Measurements from ENCODE around the gene MAPKBP1.
A peak's percentile ranks its signal among the peaks of the same experiment; 100 is the strongest.
"Not testable (repeated sequence)": the region's sequence is repeated elsewhere in the genome, so short reads cannot be mapped to it uniquely, and the experiment has no call there.

MAPKBP1 gene

DNA sequence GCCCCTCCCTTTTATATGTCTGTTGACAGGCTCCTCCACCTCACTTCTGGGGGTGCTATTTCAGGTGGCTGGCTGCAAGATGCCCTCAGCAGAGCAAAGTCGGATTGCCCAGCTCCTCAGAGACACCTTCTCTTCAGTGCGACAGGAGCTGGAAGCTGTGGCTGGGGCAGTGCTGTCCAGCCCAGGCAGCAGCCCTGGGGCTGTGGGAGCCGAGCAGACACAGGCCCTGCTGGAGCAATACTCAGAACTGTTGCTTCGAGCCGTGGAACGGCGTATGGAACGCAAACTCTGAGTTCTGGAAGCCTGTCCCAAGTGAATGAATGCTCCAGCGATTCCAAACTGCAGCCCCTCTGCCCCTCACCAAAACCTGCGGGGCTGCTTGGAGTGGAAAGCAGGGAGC is 50.9 kb downstream of the MAPKBP1 start:
- DNase-seq (ENCODE audit: low spot score): no peak
- FAIRE-seq: no peak

DNA sequence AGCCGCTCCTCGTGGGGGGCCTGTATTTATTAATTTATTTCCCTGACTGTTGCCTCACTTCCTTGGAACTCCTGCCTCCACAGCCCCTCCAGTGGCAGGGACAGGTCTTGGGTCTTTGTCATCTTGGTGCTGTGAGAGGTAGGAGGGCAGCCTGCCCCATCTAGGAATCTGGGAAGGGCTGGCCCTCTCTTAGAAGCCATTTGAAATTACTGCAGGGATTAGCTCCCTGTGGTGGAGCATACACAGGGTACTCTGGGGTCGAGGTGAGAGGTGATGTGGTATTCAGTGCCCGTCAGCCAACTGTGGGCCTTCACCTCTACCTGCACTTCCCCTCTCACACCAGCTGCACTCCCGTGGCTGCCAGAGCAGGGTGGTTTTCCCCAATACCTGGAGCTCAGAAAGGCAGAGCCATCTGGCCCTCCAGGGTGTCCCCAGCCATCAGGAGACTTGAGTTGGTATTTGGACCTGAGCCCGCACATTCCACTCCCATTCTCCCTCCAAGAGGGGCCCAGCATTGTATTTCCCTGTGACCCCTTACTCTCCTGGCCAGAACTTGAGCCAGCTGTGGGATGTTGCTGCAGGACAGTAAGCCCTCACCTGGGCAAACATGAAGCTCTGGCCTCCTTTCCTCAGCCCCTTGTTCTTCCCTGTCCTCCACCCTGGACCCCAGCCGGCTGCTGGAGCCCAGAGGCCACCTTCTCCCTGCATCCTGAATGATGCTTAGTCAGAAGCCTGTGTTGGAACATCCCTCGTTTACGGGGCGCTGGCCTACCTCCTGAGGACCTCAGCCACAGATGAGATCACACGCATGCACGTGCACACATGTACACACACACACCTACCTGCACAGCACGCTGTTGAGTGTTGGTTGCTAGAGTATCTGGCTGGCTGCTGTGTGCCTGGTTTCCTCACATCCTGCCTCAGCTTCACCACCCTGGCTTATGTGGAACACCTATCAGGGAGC is 51.6 kb downstream of the MAPKBP1 start:
- no peak for FAIRE-seq
- DNase-seq (ENCODE audit: low spot score): no peak

DNA sequence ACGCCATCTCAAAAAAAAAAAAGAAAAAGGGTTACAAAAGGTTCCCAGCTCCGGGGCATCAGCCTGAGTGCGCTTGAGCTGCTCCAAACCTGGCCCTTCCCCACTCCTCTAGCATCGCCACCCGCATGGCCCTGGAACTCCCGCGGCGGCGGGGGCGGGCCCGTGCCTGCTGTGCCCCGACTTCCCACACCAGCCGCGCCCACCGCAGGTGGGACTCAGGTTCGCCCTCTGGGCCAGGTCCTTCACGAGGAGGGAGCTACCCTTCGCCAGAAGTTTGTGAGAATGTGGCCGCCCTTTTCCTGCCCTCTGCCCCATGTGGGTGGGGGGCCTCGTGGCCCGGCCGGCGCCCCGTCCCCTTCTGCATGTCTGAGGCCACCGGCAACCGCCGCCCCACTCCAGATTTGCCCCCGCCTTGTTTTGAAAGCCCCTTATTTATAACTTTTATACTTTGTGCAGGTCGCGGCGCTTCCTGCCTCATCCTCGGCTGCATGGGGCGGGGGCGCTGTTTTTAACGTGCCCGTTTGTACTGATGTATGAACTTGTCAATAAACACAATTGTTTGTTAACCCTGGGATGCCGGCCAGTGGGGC is 53.1 kb downstream of the MAPKBP1 start:
- FAIRE-seq (no peak), DNase-seq (ENCODE audit: low spot score) (no peak)

DNA sequence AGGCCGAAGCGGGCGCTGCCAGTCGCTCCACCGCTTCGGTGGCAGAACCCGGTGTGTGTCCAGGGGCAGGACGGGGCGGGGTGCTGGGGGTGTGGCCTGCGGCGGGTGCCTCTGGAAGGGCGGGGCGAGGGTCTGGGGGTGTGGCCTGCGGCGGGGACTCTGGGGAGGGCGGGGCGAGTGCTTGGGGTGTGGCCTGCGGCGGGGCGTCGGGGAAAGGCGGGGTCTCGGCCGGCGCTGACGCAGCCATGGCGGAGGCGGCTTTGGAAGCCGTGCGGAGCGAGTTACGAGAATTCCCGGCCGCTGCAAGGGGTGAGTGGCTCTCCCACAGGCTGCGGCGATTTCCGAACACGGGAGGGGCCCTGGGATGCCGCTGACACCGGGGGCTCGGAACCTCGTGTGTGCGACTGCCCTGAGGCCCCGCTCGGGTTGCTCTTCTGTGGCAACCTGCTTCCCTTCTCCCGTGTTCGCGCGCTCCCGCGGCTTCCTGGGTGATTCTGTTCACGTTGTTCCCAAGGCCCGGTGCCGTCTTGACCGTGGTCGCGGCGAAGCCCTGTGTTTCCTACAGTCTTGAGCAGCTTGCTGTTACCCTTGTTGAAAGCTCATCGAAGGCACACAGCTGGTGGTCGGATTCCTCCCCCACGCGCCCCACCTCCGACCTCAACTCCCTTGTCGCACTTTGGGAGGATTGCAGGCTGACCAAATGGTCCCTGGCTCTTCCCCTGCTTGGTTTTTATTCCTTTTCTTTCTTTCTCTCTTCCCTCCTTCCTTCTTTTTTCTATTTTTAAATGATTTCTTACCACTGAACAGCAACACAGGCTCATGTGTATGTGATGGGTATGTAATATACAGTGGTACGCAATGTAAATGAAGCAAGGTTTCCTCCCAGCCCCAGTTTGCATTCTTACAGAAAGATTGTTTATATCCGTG is 53.9 kb downstream of the MAPKBP1 start, which contains the start of gene JMJD7:
JMJD7 (plus strand) TSS at position 213 of the 927 bp plus-strand sequence; CDS start at position 246, 33 bp downstream.
- DNase-seq (ENCODE audit: low spot score) (peak; percentile 99), FAIRE-seq (peak; percentile 75)

DNA sequence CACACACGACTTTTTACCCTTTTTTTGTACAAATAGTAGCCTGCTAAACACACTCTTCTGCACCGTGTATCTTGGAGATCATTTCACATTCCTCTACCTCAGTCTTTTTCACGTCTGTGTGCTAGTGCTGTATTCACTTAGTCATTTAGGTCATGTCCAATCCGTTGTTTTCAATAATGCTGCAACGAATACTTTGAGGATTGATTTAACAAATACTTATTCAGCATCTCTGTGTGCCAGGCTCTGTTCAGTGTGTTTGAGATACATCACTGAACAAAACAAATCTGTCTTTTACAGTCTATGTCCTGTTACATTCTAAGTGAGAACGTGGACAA is 54.5 kb downstream of the MAPKBP1 start:
- DNase-seq (ENCODE audit: low spot score) (no peak), FAIRE-seq (no peak)

DNA sequence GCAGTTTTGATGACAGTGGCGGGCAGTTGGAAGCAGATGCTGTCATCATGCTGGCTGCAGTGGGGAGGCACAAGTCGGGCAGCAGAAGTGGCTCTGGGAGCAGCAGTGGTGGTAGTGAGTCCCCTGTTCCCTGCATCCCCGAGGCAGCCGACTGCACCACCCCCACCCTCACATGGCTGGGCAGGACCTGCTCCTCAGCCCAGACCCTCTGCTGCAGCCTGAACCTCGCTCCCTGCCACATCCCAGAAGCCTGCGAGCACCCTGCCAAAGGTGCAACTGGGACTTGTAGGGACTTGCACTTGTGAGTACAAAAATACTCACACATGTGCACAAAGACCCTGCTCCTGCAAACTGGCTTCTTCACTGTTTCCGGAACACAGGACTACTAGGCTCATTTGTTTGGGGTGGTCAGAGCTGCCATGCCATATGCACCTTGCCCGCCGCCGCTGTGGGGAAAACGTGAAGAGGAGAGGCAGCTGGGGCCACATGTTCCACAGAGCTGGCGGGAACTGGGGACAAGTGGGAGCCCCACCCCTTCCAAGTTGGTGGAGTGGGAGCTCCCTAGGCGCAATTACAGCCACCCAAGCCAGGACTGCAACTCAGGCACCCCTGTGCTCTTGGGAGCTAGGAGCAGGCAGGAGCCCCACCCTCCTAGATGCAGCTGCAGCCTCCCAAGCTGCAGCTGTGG is 55.8 kb downstream of the MAPKBP1 start:
- no peak for FAIRE-seq
- no peak for DNase-seq (ENCODE audit: low spot score)

DNA sequence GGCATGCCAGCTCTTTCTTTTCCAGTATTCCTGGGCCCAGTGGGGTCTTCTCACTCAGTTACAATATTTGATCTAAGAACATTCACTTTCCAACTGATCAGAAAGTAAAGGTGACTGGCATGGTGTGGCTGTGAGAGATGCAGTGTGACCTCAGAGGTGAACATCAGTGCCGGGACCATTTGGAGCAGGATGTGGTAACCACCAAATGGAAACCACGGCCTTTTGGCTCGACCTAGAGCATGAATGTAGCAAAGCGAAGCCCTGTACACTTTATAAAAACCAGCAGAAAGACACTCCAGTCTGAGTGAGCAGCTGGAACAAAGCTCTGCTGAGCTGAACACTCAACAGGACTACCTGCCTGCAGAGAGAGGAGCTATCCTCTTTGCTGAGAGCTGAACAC is 57.0 kb downstream of the MAPKBP1 start:
- not testable (repeated sequence) for DNase-seq (ENCODE audit: low spot score); FAIRE-seq

DNA sequence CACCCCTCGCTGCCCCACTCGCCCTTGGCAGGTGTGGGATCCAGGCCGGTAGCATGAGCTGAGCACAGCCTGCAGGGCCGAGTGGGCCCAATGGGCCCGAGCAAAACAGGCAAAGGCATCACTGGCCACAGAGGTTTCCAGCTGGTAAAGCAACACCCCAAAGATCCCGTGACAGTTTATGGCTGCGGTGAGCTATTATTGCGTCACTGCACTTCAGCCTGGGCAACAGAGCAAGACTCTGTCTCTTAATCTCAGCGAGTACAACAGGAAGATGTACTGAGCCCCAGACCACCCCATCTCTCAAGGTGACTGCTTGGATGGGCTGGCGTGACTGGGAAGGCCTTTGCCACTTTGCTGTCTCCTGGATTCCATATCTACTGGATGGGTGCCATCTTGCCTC is 57.9 kb downstream of the MAPKBP1 start:
- no peak for FAIRE-seq
- DNase-seq (ENCODE audit: low spot score): no peak

DNA sequence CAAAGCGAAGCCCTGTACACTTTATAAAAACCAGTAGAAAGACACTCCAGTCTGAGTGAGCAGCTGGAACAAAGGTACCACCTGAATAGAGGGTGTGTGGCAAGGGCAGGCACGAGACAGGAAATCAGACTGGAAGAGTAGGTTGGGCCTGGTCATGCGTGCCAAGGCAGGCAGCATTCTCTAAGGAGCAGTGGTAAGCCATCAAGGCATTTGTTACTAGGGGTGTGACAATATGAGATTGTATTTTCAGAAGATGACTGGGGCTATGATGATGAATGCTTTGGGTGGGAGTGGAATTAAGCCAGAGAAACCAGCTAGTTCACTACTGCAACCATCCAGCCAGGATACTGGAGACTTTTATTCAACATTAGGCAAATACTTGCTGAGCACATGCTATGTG is 58.6 kb downstream of the MAPKBP1 start:
- DNase-seq (ENCODE audit: low spot score) (no peak), FAIRE-seq (no peak)

DNA sequence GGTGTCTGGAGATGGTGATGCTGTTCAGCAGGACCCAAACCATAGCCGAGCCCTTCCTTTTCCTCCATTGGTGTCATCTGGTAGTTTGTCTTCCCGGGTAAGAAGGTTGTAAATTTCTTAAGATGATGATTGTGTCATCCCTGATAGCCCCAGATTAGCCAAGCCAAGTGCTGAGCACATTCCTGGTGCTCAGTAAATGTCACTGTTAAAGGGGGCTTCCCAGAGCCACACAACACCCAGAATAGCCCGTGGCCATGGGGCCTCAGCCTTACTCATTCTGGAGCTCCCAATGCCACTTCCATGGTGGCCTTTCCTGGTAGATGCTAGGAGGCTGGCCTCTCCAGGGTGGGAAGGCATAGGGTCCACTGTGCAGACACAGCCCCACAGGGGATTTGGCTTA is 59.8 kb downstream of the MAPKBP1 start:
- FAIRE-seq (no peak), DNase-seq (ENCODE audit: low spot score) (no peak)

DNA sequence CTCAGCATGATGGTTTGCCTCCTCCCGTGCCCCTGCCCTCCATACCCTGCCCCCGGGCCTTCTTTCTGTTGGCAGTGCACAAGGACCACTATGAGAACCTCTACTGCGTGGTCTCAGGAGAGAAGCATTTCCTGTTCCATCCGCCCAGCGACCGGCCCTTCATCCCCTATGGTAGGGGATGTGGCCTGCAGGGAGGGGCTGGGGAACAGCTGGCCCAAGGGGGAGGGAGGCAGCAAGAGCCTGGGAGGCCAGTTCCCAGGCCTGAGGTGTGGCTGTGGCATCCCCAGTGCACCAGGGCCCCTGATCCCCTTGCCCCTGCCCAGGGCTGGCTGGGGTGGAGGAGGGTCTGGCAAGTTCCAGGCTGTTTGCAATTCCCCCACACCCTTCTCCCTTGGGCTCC is 61.8 kb downstream of the MAPKBP1 start:
- FAIRE-seq: no peak
- no peak for DNase-seq (ENCODE audit: low spot score)

DNA sequence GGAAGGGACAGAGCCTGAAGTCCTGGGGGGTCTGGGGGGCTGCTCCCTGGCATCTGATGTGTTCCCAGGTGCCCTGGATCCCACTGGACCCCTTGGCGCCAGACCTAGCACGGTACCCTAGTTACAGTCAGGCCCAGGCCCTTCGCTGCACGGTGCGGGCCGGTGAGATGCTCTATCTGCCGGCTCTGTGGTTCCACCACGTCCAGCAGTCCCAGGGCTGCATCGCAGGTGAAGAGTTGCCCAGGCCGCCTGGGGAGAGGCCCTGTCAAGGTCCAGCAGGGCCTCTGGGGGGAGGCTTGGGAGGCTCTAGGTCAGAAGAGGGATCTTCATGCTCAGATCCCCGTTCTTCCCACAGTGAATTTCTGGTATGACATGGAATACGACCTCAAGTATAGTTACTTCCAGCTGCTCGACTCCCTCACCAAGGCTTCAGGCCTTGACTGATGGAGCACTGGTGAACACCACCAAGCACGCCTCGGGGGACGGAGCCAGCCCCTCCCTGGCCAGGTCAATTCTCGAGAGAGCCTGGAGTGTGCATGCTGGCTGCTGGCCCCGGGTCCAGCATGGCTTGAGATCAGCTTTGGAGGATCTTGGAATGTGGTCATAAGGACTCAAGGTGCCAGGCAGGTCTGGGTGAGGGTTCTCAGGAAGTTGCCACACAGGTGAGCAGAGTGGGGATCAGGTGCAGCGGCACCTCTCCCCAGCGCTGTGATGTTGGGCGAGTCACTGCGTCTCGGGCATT is 62.6 kb downstream of the MAPKBP1 start:
- DNase-seq (ENCODE audit: low spot score): no peak
- FAIRE-seq: no peak

DNA sequence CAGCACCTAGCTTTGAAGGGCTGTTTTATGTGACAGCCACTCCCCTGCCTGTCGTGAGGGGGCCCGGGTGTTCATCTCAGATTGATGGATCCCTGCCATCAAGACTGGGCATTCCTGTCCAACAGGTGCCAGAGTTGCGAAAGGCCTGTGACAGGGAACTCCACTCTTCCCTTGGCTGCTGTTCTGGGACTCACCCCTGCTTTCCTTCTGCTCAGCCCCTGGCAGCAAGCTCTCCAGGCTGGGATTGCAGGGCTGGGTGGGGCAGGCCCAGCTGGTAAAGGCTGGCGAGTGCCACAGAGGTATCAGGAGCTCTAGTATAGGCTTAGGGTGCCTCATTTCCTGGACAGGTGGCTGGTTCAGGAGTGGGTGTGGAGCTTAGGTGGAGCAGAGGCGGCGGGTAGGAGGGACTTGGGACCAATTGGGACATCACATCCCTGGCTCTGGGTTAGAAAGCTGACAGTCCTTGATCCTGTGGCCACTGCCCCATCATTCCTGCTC is 64.2 kb downstream of the MAPKBP1 start, which contains the start of gene PLA2G4B:
PLA2G4B (plus strand) TSS at position 448 of the 498 bp plus-strand sequence. CDS start 67 bp downstream, outside the sequence.
- FAIRE-seq (no peak), DNase-seq (ENCODE audit: low spot score) (no peak)

DNA sequence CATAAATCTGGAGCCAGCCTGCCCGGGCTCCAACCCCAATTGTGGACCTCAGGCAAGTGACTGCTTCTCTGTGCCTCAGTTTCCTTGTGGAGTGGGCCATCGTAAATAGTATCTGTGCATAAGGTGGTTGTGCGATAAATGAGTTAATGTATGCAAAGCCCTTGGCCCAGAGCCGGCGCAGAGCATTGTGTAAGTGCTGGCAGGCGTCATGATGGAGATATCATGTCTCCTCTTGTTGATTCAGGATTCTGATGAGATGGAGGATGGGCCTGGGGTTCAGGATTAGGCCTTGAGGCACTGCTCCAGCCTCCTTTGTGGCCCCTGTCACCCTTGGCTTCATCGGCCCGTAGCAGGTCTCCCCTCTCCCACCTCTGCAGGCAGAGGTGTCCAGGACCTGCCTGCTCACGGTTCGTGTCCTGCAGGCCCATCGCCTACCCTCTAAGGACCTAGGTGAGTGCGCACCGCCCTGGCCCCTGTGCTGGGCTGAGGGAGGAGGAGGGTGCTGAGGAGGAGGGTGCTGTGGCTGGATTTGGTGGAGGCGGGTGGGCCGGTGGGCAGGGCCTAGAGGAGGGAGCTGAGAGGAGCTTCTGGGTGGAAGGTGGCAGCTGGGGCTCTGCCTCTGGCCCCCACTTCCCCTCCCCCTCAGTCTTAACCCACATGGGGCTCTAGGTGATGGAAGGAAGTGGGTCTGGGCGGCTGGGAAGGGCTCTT is 65.7 kb downstream of the MAPKBP1 start:
- DNase-seq (ENCODE audit: low spot score) (no peak), FAIRE-seq (no peak)

DNA sequence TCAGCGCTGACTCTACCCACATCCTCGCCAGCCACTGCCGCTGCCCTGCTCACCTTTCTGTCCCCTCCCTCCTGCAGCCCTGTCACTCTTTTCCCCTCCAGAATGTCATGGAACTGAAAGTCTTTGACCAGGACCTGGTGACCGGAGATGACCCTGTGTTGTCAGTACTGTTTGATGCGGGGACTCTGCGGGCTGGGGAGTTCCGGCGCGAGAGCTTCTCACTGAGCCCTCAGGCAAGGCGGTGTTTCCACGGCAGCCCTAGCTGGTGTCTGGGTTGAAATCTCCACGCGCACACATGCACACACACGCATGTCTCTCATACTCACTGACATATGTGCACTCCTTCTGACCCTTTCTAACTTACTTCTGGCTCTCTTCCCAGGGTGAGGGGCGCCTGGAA is 66.4 kb downstream of the MAPKBP1 start:
- no peak for DNase-seq (ENCODE audit: low spot score)
- FAIRE-seq: no peak

DNA sequence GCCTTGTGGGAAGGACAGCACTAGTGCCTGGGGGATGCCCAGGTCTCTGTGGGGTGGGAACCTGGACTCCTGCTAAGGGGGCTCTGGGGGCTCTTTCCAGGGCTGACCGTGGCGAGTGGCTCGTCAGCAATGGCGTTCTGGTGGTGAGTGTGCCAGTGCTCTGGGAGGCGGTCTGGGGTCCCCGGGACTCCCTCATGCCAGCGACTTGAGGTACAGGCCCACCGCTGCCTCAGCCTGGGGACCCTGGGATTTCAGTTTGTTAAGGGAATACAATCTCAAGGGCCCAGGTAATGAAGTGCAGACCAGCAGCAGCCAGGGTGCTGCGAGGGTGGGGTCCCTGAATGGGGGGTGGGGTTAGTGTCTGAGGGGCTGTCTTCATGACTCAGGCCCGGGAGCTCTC is 66.8 kb downstream of the MAPKBP1 start:
- no peak for DNase-seq (ENCODE audit: low spot score)
- no peak for FAIRE-seq

DNA sequence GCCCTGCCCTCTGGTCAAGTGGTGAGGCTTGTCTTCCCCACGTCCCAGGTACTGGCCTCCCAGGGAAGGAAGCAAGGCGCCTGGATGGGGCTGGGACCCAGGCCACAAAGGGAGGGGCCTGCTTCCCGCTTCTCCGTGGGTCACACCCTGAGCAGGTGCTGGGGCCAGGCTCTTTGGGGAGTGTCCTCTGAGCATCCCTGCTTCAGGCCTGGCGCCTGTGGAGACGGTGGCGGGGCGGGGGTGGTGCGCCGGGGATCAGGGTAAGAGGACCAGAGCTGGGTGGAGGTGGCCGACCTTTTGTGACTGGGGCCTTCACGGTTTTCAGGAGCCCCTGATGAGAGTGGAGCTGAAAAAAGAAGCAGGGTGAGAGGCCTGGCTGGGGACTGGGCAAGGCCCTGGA is 67.9 kb downstream of the MAPKBP1 start:
- DNase-seq (ENCODE audit: low spot score) (no peak), FAIRE-seq (no peak)

DNA sequence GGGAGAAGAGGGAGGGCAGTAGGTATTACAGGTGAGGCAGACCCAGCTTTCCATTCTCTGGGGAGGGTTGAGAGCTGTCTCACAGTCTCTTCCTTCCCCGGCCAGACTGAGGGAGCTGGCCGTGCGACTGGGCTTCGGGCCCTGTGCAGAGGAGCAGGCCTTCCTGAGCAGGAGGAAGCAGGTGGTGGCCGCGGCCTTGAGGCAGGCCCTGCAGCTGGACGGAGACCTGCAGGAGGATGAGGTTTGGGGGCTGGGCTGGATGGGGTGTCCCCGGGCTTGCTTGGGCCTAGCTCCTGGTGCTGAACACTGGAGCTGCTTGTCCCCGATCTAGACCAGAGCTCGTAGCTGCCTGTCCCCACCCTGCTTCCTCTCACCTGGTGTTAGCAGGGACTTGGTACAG is 69.3 kb downstream of the MAPKBP1 start:
- DNase-seq (ENCODE audit: low spot score): no peak
- no peak for FAIRE-seq

DNA sequence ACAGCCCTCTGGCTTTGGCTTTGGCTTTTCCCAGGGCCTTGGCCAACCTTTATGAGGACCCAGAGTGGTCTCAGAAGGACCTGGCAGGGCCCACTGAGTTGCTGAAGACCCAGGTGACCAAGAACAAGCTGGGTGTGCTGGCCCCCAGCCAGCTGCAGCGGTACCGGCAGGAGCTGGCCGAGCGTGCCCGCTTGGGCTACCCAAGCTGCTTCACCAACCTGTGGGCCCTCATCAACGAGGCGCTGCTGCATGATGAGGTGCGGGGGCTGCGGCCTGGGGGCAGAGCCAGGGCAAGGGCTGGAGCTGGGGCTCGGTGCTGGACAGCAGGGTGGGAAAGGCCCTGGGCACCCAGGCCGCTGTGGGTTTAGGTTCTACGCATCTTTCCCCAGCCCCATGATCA is 70.5 kb downstream of the MAPKBP1 start:
- DNase-seq (ENCODE audit: low spot score): no peak
- FAIRE-seq: no peak

DNA sequence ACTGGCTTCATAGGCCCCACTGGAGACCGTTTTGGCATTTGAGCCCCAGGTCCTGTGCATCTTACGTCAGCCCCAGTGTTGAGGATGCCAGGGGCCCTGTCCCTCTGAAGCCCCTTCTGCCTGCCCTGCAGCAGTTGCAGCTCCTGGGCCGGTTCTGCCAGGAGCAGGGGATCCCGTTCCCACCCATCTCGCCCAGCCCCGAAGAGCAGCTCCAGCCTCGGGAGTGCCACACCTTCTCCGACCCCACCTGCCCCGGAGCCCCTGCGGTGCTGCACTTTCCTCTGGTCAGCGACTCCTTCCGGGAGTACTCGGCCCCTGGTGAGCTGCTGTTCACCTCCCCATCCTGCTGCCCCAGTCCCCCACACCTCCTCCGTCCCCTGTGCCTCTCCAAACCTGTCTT is 72.9 kb downstream of the MAPKBP1 start:
- FAIRE-seq: no peak
- no peak for DNase-seq (ENCODE audit: low spot score)

All from urothelium cell line (cell line).